Heart left ventricle (tissue), 13 donors: Measurements from ENCODE around the gene OXNAD1.

Source experiments
- POLR2A ChIP-seq, 2 donors: fragments of 450-650 bp; IDR thresholded peaks; one replicate each; pipeline ENCODE4 v1.6.1; 2017; ENCODE audit warnings: antibody characterized with exemption in 2 of 2, mild to moderate bottlenecking in 2 of 2, moderate library complexity in 2 of 2
- TF ChIP-seq, protein P1 (sequence below), 12 donors: fragments of 200-600 bp; sonication (generic) in 4 of 12; IDR thresholded peaks; one replicate each; pipeline versions ENCODE4 v1.5.0 to v1.8.0; 2018 to 2022; ENCODE audit warnings: antibody characterized with exemption in 12 of 12, mild to moderate bottlenecking in 5 of 12
- donor health status: ischemic (EF 13 %, LVEDD 7.1; RV severe dilation, severe dysfunction).
- donor health status: DM: no; HTN: yes; CAD: no.
- donor health status: DM: no; HTN: no; CAD: no.
- donor health status: ischemic (EF 25% LVEDD 6.9; RV normal size, moderate dysfunction).
- donor health status: ischemic (EF 25% LVEDD 5.7; RV mildly dilated, moderate dysfunction).
- donor health status: ischemic (EF 35%, LVEDD 5.7; RV mildly dilated, moderate dysfunction).
- donor health status: nonischemic (EF 11% LVEDD 7.7; RV severe dilation, severe dysfunction).
- donor health status: DM: yes; HTN: yes; CAD: no.
- donor health status: PGD.
- donor health status: ischemic (EF 29% LVEDD 5.4; RV normal size, mild dysfunction).
- donor health status: nonischemic (EF 23%, LVEDD 6.1; RV moderate dilation, normal function).

- TF ChIP-seq, protein P1, sequence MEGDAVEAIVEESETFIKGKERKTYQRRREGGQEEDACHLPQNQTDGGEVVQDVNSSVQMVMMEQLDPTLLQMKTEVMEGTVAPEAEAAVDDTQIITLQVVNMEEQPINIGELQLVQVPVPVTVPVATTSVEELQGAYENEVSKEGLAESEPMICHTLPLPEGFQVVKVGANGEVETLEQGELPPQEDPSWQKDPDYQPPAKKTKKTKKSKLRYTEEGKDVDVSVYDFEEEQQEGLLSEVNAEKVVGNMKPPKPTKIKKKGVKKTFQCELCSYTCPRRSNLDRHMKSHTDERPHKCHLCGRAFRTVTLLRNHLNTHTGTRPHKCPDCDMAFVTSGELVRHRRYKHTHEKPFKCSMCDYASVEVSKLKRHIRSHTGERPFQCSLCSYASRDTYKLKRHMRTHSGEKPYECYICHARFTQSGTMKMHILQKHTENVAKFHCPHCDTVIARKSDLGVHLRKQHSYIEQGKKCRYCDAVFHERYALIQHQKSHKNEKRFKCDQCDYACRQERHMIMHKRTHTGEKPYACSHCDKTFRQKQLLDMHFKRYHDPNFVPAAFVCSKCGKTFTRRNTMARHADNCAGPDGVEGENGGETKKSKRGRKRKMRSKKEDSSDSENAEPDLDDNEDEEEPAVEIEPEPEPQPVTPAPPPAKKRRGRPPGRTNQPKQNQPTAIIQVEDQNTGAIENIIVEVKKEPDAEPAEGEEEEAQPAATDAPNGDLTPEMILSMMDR (IDR thresholded peaks at IDR 0.05): no peak
- TF ChIP-seq POLR2A (IDR thresholded peaks at IDR 0.05): no peak
These were observed 50.6 kb downstream of the OXNAD1 start for GRCh38 chr3:16315623-16316022.
